ENCODE results near the gene FAM156A.
"Not testable (repeated sequence)": the region's sequence is repeated elsewhere in the genome, so short reads cannot be mapped to it uniquely, and the experiment has no call there.

FAM156A gene

DNA sequence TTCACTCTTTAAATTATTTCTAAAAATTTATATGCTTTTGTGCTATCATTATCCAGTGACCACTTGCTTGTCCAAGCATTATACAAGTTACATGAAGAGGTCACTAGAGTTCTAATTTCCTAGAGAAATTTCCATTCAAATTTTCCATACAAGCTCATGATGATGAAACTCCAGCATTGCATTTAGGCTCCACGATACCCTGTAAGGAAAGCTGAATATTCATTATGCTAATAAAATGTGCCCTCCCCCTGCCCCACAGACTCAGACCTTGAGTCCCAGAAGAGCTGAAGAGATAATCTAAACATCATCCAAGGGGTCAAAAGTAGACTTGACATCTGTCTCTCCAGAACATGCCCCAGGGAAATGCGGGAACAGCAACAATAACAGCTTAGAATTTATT, 19.6 kb upstream of the FAM156A start:
- no peak for DNase-seq
- ATAC-seq (ENCODE audit: insufficient read depth, low read depth), result no peak
- no peaks in the 10 kb centered on the region; the same call in 1 of the 2 replicates for H4K20me1 ChIP-seq (ENCODE audit: insufficient read depth, low read length)
- no peak overlapping the region for H3K4me3 ChIP-seq (ENCODE audit: low read depth in 1 of 2, low read length in 2 of 2)
- H3K9ac ChIP-seq (ENCODE audit: low read depth, low read length), result no peak overlapping the region
- no peak overlapping the region for H3K4me2 ChIP-seq (ENCODE audit: insufficient read depth, low read length)
- no peaks in the 10 kb centered on the region for H3K9me3 ChIP-seq (ENCODE audit: insufficient read depth, low read length, severe bottlenecking)
- no peaks in the 10 kb centered on the region for H3K4me1 ChIP-seq (ENCODE audit: insufficient read depth, low read length)
- no peaks in the 10 kb centered on the region for H3K79me2 ChIP-seq (ENCODE audit: insufficient read depth, low read length)
- H3K27me3 ChIP-seq (ENCODE audit: insufficient read depth, low read length, poor library complexity), result no peaks in the 10 kb centered on the region
- no peak overlapping the region for H2AFZ ChIP-seq (ENCODE audit: low read depth, low read length)
- H3K36me3 ChIP-seq (ENCODE audit: insufficient read depth, low read length), result no peaks in the 10 kb centered on the region
- no peak overlapping the region for H3K27ac ChIP-seq (ENCODE audit: low read length)
- no peak for TF ChIP-seq EZH2 (IDR thresholded peaks at IDR 0.05; ENCODE audit: borderline replicate concordance, low read depth, low read length, severe bottlenecking)
- TF ChIP-seq, protein P1, sequence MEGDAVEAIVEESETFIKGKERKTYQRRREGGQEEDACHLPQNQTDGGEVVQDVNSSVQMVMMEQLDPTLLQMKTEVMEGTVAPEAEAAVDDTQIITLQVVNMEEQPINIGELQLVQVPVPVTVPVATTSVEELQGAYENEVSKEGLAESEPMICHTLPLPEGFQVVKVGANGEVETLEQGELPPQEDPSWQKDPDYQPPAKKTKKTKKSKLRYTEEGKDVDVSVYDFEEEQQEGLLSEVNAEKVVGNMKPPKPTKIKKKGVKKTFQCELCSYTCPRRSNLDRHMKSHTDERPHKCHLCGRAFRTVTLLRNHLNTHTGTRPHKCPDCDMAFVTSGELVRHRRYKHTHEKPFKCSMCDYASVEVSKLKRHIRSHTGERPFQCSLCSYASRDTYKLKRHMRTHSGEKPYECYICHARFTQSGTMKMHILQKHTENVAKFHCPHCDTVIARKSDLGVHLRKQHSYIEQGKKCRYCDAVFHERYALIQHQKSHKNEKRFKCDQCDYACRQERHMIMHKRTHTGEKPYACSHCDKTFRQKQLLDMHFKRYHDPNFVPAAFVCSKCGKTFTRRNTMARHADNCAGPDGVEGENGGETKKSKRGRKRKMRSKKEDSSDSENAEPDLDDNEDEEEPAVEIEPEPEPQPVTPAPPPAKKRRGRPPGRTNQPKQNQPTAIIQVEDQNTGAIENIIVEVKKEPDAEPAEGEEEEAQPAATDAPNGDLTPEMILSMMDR (IDR thresholded peaks at IDR 0.05; ENCODE audit: borderline replicate concordance, extremely low read depth, low read length, poor library complexity, severe bottlenecking), result no peak

- DNase-seq, result not testable (repeated sequence)
These were observed 17.3 kb upstream of the FAM156A start for GRCh38 chrX:52975576-52975975.

DNA sequence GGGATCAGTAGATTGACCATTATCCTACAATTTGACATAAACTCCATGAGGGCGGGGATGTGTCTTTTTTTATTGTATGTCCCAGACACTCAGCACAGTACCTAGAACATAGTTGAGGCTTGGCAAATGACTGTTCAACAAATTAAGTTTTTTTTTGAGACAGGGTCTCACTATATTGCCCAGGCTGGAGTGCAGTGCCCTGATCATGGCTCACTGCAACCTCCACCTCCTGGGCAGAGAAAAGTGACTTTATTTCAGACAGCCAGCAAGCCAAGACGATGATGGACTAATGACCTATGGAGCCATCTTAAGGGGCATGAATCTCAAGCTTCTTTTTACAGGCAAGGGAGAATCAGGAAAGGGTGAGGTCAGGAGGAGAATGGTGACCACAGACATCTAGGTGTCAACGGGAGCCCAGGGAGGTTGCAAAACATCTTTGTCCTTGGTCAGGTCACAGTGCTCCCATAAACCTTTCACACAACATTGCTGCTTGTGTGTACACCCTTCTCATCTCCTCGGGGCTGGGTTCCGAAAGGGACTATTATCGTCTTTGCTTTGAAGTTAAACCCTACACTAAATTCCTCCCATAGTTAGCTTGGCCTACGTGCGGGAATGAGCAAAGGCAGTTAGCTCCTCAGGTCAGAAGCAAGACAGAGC, 16.1 kb upstream of the FAM156A start:
- H3K4me1 ChIP-seq (ENCODE audit: insufficient read depth, low read length); DNase-seq; H3K9ac ChIP-seq (ENCODE audit: low read depth, low read length); ATAC-seq (ENCODE audit: insufficient read depth, low read depth); H3K4me3 ChIP-seq (ENCODE audit: low read depth in 1 of 2, low read length in 2 of 2); H2AFZ ChIP-seq (ENCODE audit: low read depth, low read length); H3K79me2 ChIP-seq (ENCODE audit: insufficient read depth, low read length); H3K4me2 ChIP-seq (ENCODE audit: insufficient read depth, low read length); H3K36me3 ChIP-seq (ENCODE audit: insufficient read depth, low read length); H3K27ac ChIP-seq (ENCODE audit: low read length); H3K27me3 ChIP-seq (ENCODE audit: insufficient read depth, low read length, poor library complexity); H3K9me3 ChIP-seq (ENCODE audit: insufficient read depth, low read length, severe bottlenecking); H4K20me1 ChIP-seq (ENCODE audit: insufficient read depth, low read length): not testable (repeated sequence)

More at GRCh38 chrX:52975576-52975975, 17.3 kb upstream of the FAM156A start:
- not testable (repeated sequence) for H3K79me2 ChIP-seq (ENCODE audit: insufficient read depth, low read length); ATAC-seq (ENCODE audit: insufficient read depth, low read depth); H3K27ac ChIP-seq (ENCODE audit: low read length); H3K36me3 ChIP-seq (ENCODE audit: insufficient read depth, low read length); H3K9ac ChIP-seq (ENCODE audit: low read depth, low read length); H4K20me1 ChIP-seq (ENCODE audit: insufficient read depth, low read length); H2AFZ ChIP-seq (ENCODE audit: low read depth, low read length); H3K4me3 ChIP-seq (ENCODE audit: low read depth in 1 of 2, low read length in 2 of 2); H3K4me1 ChIP-seq (ENCODE audit: insufficient read depth, low read length); H3K4me2 ChIP-seq (ENCODE audit: insufficient read depth, low read length); H3K27me3 ChIP-seq (ENCODE audit: insufficient read depth, low read length, poor library complexity); H3K9me3 ChIP-seq (ENCODE audit: insufficient read depth, low read length, severe bottlenecking)

DNA sequence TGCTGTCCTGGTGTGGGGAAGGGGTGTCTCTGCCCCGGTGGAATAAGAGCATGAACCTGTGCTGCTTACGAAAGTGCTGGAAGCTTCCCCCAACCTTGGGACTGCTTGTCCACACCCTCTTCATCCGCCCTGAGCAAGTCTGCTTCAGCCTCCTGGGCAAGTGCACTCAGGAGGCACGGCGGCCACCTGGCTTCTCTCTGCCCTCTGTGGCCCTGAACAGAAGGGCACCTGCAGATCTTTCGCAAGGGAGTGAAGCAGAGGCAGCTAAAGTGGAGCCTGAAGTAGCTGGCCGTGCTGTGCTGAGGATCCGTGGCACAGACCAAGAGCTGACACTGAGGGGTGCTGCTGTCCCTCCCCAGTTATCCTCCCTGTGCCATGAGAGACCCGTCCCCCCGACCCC, 9.6 kb upstream of the FAM156A start:
- H3K79me2 ChIP-seq (ENCODE audit: insufficient read depth, low read length); H3K27ac ChIP-seq (ENCODE audit: low read length); H3K9me3 ChIP-seq (ENCODE audit: insufficient read depth, low read length, severe bottlenecking); H3K27me3 ChIP-seq (ENCODE audit: insufficient read depth, low read length, poor library complexity); DNase-seq; H3K4me2 ChIP-seq (ENCODE audit: insufficient read depth, low read length); H4K20me1 ChIP-seq (ENCODE audit: insufficient read depth, low read length); H2AFZ ChIP-seq (ENCODE audit: low read depth, low read length); H3K36me3 ChIP-seq (ENCODE audit: insufficient read depth, low read length); H3K9ac ChIP-seq (ENCODE audit: low read depth, low read length); H3K4me1 ChIP-seq (ENCODE audit: insufficient read depth, low read length); ATAC-seq (ENCODE audit: insufficient read depth, low read depth); H3K4me3 ChIP-seq (ENCODE audit: low read depth in 1 of 2, low read length in 2 of 2): not testable (repeated sequence)

DNA sequence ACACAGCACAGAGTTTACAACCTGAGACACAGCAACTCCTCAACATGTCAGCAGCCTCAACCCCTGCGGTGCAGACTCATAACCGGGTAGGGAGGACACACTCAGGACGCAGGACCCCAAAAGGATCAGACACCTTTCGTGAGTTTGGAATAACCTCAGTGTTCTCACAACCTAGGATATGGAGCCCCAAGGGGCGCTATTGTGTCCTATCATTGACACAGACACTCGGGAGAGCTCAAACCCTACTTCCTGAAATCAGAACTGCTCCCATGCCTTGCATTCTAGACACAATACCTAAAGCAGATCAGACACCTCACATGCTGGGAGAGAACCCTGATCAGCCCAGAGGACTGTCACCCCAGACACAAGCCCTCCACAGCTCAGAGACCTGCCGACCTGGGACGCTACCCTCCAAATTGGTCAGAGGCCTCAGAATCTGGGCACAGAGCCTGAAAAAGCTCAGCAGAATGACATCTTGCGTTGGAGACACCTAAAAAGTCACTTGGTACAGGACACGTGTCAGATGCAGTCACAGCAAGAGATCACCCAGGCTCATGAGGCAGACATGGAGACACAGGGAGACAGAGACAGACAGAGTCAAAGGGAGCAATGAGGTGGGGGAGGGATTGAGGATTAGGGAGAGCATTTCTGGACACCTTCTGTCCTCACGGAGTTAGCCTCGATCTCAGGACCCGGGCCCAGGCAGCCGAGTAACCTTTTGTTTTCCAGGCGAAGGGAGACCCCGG, 8.8 kb upstream of the FAM156A start:
- ATAC-seq (ENCODE audit: insufficient read depth, low read depth); H3K79me2 ChIP-seq (ENCODE audit: insufficient read depth, low read length); DNase-seq; H3K4me3 ChIP-seq (ENCODE audit: low read depth in 1 of 2, low read length in 2 of 2); H3K4me1 ChIP-seq (ENCODE audit: insufficient read depth, low read length); H4K20me1 ChIP-seq (ENCODE audit: insufficient read depth, low read length); H3K9me3 ChIP-seq (ENCODE audit: insufficient read depth, low read length, severe bottlenecking); H3K27me3 ChIP-seq (ENCODE audit: insufficient read depth, low read length, poor library complexity); H2AFZ ChIP-seq (ENCODE audit: low read depth, low read length); H3K9ac ChIP-seq (ENCODE audit: low read depth, low read length); H3K27ac ChIP-seq (ENCODE audit: low read length); H3K36me3 ChIP-seq (ENCODE audit: insufficient read depth, low read length); H3K4me2 ChIP-seq (ENCODE audit: insufficient read depth, low read length): not testable (repeated sequence)

DNA sequence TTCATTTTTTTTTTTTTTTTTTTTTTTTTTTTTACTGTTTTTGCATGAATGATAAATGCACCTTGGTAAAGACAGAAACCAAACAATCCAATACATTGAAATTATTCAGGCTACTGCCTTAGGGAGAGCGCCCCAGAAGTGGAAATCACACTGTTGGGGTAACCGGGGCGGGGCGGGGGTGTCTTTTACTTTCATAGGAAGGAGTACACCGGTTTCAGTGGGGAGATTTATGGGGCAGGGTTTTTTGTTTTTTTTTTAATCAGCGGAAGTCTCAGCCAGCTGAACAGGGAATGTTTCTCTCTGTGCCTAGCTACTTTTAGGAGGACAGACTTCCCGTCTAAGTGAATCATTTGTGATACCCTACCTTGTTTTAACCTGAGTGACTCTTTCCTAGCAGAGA, 643 bp upstream of the FAM156A start:
- H3K36me3 ChIP-seq (ENCODE audit: insufficient read depth, low read length); H3K4me3 ChIP-seq (ENCODE audit: low read depth in 1 of 2, low read length in 2 of 2); H3K27ac ChIP-seq (ENCODE audit: low read length); DNase-seq; ATAC-seq (ENCODE audit: insufficient read depth, low read depth); H3K27me3 ChIP-seq (ENCODE audit: insufficient read depth, low read length, poor library complexity); H2AFZ ChIP-seq (ENCODE audit: low read depth, low read length); H3K9ac ChIP-seq (ENCODE audit: low read depth, low read length); H3K9me3 ChIP-seq (ENCODE audit: insufficient read depth, low read length, severe bottlenecking); H3K4me2 ChIP-seq (ENCODE audit: insufficient read depth, low read length); H3K4me1 ChIP-seq (ENCODE audit: insufficient read depth, low read length); H3K79me2 ChIP-seq (ENCODE audit: insufficient read depth, low read length); H4K20me1 ChIP-seq (ENCODE audit: insufficient read depth, low read length): not testable (repeated sequence)

DNA sequence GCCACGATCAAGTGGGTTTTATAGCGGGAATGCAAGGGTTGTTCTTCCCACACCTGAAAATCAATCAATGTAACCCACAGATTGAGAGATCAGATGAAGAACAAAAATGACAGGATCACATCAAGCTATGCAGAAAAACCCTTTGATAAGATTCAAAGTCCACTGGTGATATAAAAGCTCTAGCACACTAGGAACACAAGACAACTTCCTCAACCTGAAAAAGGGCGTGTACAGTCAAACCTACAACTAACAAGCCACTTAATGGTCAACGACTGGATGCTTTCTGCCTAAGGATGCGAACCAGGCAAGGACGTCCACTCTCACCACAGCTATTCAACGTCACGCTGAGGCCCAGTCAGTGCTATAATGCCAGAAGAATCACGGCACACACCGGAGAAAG, 8.4 kb downstream of the FAM156A start:
- H3K4me3 ChIP-seq (ENCODE audit: low read depth in 1 of 2, low read length in 2 of 2); H3K4me1 ChIP-seq (ENCODE audit: insufficient read depth, low read length); H3K9me3 ChIP-seq (ENCODE audit: insufficient read depth, low read length, severe bottlenecking); H3K36me3 ChIP-seq (ENCODE audit: insufficient read depth, low read length); H4K20me1 ChIP-seq (ENCODE audit: insufficient read depth, low read length); ATAC-seq (ENCODE audit: insufficient read depth, low read depth); H2AFZ ChIP-seq (ENCODE audit: low read depth, low read length); H3K4me2 ChIP-seq (ENCODE audit: insufficient read depth, low read length); H3K27ac ChIP-seq (ENCODE audit: low read length); H3K9ac ChIP-seq (ENCODE audit: low read depth, low read length); H3K79me2 ChIP-seq (ENCODE audit: insufficient read depth, low read length); H3K27me3 ChIP-seq (ENCODE audit: insufficient read depth, low read length, poor library complexity); DNase-seq: not testable (repeated sequence)
